ENCODE data around the gene ARHGAP22. TPM values are rescaled to one million over a fixed set of nuclear protein-coding genes. Genes with fewer than 3 reads are reported as not detected.

ARHGAP22 gene
- total RNA-seq, 1 donor from 2014 or later: 2.1 TPM

GRCh38 chr10:48496831-48497779, 107.8 kb downstream of the ARHGAP22 start:
- peak; percentile 28 for DNase-seq

- no peak for DNase-seq
Measured at GRCh38 chr10:48496105-48496830, 108.6 kb downstream of the ARHGAP22 start.

- DNase-seq: no peak
Measured at GRCh38 chr10:48495282-48496045, 109.4 kb downstream of the ARHGAP22 start.

GRCh38 chr10:48494611-48495010, 110.3 kb downstream of the ARHGAP22 start:
- DNase-seq: no peak

GRCh38 chr10:48494073-48494472, 110.8 kb downstream of the ARHGAP22 start:
- DNase-seq: no peak

- DNase-seq: no peak
Measured at GRCh38 chr10:48493083-48493871, 111.6 kb downstream of the ARHGAP22 start.

GRCh38 chr10:48492201-48492600, 112.7 kb downstream of the ARHGAP22 start:
- DNase-seq: no peak

- no peak for DNase-seq
Measured at GRCh38 chr10:48491392-48492139, 113.3 kb downstream of the ARHGAP22 start.

GRCh38 chr10:48490946-48491345, 113.9 kb downstream of the ARHGAP22 start:
- DNase-seq: peak; percentile 58

- no peak for DNase-seq
Measured at GRCh38 chr10:48490571-48490940, 114.3 kb downstream of the ARHGAP22 start.

GRCh38 chr10:48489099-48489498, 115.8 kb downstream of the ARHGAP22 start:
- no peak for DNase-seq

- no peak for DNase-seq
Measured at GRCh38 chr10:48487244-48487643, 117.6 kb downstream of the ARHGAP22 start.

- DNase-seq: no peak
Measured at GRCh38 chr10:48485711-48486110, 119.2 kb downstream of the ARHGAP22 start.

GRCh38 chr10:48484911-48485310, 120.0 kb downstream of the ARHGAP22 start:
- DNase-seq: no peak

GRCh38 chr10:48482207-48482606, 122.7 kb downstream of the ARHGAP22 start:
- DNase-seq: no peak

- DNase-seq: no peak
Measured at GRCh38 chr10:48481385-48481784, 123.5 kb downstream of the ARHGAP22 start.

- no peak for DNase-seq
Measured at GRCh38 chr10:48480397-48481374, 124.2 kb downstream of the ARHGAP22 start.

GRCh38 chr10:48478980-48479811, 125.7 kb downstream of the ARHGAP22 start:
- DNase-seq: no peak

GRCh38 chr10:48478469-48478868, 126.4 kb downstream of the ARHGAP22 start:
- no peak for DNase-seq

Data from tongue (tissue), 2 donors.